ENCODE data around the gene RUNX2. TPM values are rescaled to one million over a fixed set of nuclear protein-coding genes. Genes with fewer than 3 reads are reported as not detected.

Gene RUNX2
- total RNA-seq, 1 experiment from 2014 or later, result 9.3 TPM

GRCh38 chr6:45543298-45544235, 215.4 kb downstream of the RUNX2 start:
- BruUV-seq (replicated peaks), result no TSS peak
- no peaks in the 10 kb centered on the region for H3K36me3 Mint-ChIP-seq (ENCODE audit: insufficient read depth, unreplicated experiment)
- H3K4me3 Mint-ChIP-seq (ENCODE audit: unreplicated experiment), result no peak overlapping the region
- peak; percentile 34 for DNase-seq (ENCODE audit: unreplicated experiment)
- POLR2A ChIA-PET, result no interaction called here
- TF ChIP-seq CTCF (IDR thresholded peaks at IDR 0.05; ENCODE audit: unreplicated experiment), result no peak
- no peaks in the 10 kb centered on the region for H3K27me3 Mint-ChIP-seq (ENCODE audit: insufficient read depth, unreplicated experiment)
- intact Hi-C loops (cut with micrococcal nuclease), result no loop called here
- peak overlapping the region; percentile 70 for H3K27ac Mint-ChIP-seq (ENCODE audit: low read depth, unreplicated experiment)
- no peaks in the 10 kb centered on the region for H3K9me3 Mint-ChIP-seq (ENCODE audit: unreplicated experiment)
- H3K4me1 Mint-ChIP-seq (ENCODE audit: insufficient read depth, unreplicated experiment), result peaks cover 6% of the 10 kb centered on the region
- CTCF ChIA-PET, result interaction anchor here (0.6 kb wide), 1 partner anchor 12 kb away, joined by 5 read pairs; no protein-coding TSS in a partner anchor

GRCh38 chr6:45545416-45545815, 217.3 kb downstream of the RUNX2 start:
- Mint-ChIP-seq H3K36me3 (ENCODE audit: insufficient read depth, unreplicated experiment) (no peaks in the 10 kb centered on the region), H3K9me3 (ENCODE audit: unreplicated experiment) (no peaks in the 10 kb centered on the region), H3K27ac (ENCODE audit: low read depth, unreplicated experiment) (no peak overlapping the region), H3K4me3 (ENCODE audit: unreplicated experiment) (no peak overlapping the region), H3K27me3 (ENCODE audit: insufficient read depth, unreplicated experiment) (no peaks in the 10 kb centered on the region), H3K4me1 (ENCODE audit: insufficient read depth, unreplicated experiment) (peaks cover 6% of the 10 kb centered on the region)
- ChIA-PET POLR2A (interaction anchor here (1.3 kb wide), 1 partner anchor 16 kb away, joined by 4 read pairs; no protein-coding TSS in a partner anchor), CTCF (interaction anchor here (0.6 to 0.7 kb wide), 2 partner anchors 43 to 740 kb away, joined by 3 read pairs; no protein-coding TSS in a partner anchor)
- no peak for TF ChIP-seq CTCF (IDR thresholded peaks at IDR 0.05; ENCODE audit: unreplicated experiment)
- DNase-seq (ENCODE audit: unreplicated experiment), result no peak
- intact Hi-C loops (cut with micrococcal nuclease), result no loop called here
- no TSS peak for BruUV-seq (replicated peaks)

GRCh38 chr6:45548657-45549515, 220.8 kb downstream of the RUNX2 start:
- Mint-ChIP-seq H3K4me1 (ENCODE audit: insufficient read depth, unreplicated experiment) (no peaks in the 10 kb centered on the region), H3K9me3 (ENCODE audit: unreplicated experiment) (no peaks in the 10 kb centered on the region), H3K4me3 (ENCODE audit: unreplicated experiment) (no peak overlapping the region), H3K36me3 (ENCODE audit: insufficient read depth, unreplicated experiment) (no peaks in the 10 kb centered on the region), H3K27me3 (ENCODE audit: insufficient read depth, unreplicated experiment) (no peaks in the 10 kb centered on the region), H3K27ac (ENCODE audit: low read depth, unreplicated experiment) (no peak overlapping the region)
- no peak for TF ChIP-seq CTCF (IDR thresholded peaks at IDR 0.05; ENCODE audit: unreplicated experiment)
- DNase-seq (ENCODE audit: unreplicated experiment), result peak; percentile 6
- BruUV-seq (replicated peaks), result no TSS peak
- ChIA-PET CTCF (no interaction called here), POLR2A (interaction anchor here (1.1 kb wide), 1 partner anchor 19 kb away, joined by 3 read pairs; no protein-coding TSS in a partner anchor)
- intact Hi-C loops (cut with micrococcal nuclease), result no loop called here

GRCh38 chr6:45552536-45552935, 224.4 kb downstream of the RUNX2 start:
- H3K9me3 Mint-ChIP-seq (ENCODE audit: unreplicated experiment), result no peaks in the 10 kb centered on the region
- ChIA-PET POLR2A (no interaction called here), CTCF (no interaction called here)
- BruUV-seq (replicated peaks), result no TSS peak
- intact Hi-C loops (cut with micrococcal nuclease), result no loop called here
- H3K4me1 Mint-ChIP-seq (ENCODE audit: insufficient read depth, unreplicated experiment), result no peaks in the 10 kb centered on the region
- H3K36me3 Mint-ChIP-seq (ENCODE audit: insufficient read depth, unreplicated experiment), result no peaks in the 10 kb centered on the region
- DNase-seq (ENCODE audit: unreplicated experiment), result no peak
- no peak overlapping the region for H3K27ac Mint-ChIP-seq (ENCODE audit: low read depth, unreplicated experiment)
- no peak overlapping the region for H3K4me3 Mint-ChIP-seq (ENCODE audit: unreplicated experiment)
- no peak for TF ChIP-seq CTCF (IDR thresholded peaks at IDR 0.05; ENCODE audit: unreplicated experiment)
- H3K27me3 Mint-ChIP-seq (ENCODE audit: insufficient read depth, unreplicated experiment), result no peaks in the 10 kb centered on the region
